NCI-H526 (cell line): ENCODE data around the gene NPEPL1.
A peak's percentile ranks its signal among the peaks of the same experiment; 100 is the strongest.
"Not testable (repeated sequence)": the region's sequence is repeated elsewhere in the genome, so short reads cannot be mapped to it uniquely, and the experiment has no call there.

Experiments
- DNase-seq, 2 experiments: peaks; one replicate each; lab custom pipeline; 2025; lab: John Stamatoyannopoulos, UW

Gene NPEPL1

DNA sequence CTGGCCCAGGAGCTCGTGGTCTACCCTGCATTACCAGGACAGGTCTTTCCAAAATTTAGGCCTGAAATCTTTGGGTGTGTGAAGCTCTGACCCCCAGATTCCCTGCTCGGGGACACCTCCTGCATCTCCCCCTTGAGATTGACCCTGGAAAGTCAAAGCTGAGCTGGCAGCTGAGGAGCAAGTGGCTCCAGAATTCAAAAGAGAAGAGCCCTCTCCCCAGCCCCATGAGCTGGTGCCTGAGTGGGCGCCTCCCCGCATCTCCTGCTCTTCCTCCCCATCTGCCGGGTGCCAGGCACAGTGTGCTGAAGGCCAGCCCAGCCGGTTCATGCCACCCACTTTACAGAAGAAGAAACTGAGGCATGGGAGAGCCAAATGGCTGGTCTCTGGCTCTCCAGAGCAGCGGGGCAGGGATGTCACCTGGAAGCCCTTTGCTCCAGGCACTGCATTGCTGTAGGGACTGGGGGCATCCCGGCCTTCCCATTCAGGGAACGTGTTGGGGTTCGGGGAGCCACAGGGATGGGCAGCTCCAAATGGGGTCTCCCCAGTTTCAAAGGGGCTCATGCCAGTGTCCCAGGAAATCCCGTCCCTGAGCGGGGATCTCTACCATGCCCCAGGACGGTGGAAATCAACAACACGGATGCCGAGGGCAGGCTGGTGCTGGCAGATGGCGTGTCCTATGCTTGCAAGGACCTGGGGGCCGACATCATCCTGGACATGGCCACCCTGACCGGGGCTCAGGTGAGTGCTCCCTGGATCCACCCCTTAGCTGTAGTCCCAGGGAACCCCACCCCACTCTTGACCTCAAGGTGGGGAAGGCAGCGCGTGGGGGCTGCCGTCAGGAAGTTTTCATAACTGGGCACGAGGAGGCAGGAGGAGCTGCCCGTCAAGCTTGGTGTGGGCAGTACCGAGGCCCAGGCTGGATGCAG lies 20.5 kb downstream of the NPEPL1 start:
- no peak for DNase-seq

DNA sequence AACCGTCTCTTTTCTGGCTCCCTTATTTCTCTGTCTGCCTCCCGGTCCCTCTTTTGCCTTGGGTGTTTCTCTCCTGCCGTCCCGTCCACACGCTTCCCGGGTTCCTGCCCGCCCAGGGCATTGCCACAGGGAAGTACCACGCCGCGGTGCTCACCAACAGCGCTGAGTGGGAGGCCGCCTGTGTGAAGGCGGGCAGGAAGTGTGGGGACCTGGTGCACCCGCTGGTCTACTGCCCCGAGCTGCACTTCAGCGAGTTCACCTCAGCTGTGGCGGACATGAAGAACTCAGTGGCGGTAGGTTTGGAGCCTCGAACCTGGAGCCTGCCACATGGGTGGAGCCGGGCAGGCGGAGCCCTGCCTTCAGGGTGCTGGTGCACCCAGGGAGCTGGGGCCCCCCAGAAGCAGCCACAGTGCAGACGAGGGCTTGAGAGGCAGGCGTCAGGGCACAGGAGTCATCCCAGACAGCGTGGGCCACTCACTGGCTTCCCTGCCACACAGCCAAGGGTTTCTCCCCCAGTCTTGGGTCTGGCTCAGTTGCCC lies 21.3 kb downstream of the NPEPL1 start:
- DNase-seq, result no peak

DNA sequence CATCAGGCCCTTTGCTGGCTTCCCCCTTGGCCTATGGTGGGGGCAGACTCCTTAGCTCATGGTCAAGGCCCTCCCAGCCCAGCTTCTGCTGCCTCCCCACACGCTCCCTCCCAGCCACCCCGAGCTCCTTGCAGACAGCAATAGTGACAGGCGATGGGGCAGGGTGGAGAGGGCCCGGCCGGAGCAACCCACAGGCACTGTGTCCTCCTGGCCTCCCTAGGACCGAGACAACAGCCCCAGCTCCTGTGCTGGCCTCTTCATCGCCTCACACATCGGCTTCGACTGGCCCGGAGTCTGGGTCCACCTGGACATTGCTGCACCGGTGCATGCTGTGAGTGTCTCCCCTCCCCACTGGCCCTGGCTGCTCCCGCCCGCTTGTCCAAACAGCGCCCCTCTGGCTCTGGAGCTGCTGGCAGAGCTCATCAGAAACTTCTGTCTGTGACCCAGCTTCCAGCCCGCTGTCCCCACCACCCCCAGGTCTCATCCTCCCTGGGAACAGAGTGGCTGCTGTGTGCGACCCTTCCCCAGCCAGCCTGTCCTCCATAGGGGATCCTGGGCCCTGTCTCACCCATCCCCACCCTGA lies 21.8 kb downstream of the NPEPL1 start:
- no peak for DNase-seq

DNA sequence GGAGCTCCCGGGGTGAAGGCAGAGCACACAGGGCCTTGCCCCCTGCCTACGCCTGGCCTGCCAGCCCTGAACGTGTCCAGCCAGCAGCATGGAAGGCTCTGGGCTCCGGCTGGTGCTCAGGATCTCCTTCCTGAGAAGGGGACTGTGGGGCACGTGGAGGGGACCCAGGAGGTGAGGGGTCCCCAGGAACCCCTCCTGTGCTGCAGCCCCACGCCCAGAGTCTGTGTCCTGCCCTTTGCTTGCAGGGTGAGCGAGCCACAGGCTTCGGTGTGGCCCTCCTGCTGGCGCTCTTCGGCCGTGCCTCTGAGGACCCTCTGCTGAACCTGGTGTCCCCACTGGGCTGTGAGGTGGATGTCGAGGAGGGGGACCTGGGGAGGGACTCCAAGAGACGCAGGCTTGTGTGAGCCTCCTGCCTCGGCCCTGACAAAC lies 22.3 kb downstream of the NPEPL1 start:
- DNase-seq, result no peak

DNA sequence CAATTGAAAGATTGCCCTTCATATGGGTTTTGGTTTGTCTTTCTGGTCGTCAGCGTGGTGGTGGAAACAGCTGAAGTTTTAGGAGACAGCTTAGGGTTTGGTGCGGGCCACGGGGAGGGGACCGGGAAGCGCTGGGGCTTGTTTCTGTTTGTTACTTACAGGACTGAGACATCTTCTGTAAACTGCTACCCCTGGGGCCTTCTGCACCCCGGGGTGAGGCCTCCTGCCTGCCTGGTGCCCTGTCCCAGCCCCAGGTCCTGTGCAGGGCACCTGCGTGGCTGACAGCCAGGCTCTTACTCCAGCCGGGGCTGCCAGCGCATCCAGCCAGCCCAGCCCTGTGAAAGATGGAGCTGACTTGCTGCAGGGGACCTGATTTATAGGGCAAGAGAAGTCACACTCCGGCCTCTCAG lies 22.8 kb downstream of the NPEPL1 start:
- DNase-seq, result no peak

DNA sequence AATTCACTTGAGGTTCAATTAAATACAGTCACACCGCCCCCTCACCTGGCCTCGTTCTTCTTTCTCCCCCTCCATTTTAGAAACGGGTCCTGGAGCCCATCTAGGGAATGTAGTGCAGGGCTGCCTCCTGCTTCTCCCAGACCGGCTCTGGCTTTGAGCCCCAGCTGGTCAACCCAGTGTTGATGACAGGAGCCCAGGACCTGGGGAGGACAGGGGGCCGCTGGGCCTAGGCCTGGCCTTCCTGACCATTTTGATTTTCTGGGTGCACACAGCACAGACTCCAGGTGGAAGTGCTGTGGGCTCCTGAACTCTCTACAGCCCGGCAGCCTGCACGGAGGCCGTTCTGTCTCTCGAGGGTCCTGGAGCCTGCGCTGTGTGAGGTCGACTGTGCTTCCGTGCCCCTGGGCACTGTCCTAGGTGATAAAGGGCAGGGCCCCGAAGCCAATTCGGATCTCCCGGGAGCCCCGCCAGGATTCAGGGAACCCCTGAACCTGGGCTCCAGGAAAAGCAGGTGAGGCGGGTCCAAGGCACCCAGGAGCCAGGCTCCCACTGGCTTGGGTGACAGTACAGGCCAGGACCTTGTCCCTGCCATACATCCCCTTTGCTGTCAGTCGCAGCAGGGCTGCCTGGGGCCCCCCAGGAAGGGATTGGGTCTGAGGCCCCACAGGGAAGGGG lies 23.3 kb downstream of the NPEPL1 start:
- DNase-seq, result no peak

DNA sequence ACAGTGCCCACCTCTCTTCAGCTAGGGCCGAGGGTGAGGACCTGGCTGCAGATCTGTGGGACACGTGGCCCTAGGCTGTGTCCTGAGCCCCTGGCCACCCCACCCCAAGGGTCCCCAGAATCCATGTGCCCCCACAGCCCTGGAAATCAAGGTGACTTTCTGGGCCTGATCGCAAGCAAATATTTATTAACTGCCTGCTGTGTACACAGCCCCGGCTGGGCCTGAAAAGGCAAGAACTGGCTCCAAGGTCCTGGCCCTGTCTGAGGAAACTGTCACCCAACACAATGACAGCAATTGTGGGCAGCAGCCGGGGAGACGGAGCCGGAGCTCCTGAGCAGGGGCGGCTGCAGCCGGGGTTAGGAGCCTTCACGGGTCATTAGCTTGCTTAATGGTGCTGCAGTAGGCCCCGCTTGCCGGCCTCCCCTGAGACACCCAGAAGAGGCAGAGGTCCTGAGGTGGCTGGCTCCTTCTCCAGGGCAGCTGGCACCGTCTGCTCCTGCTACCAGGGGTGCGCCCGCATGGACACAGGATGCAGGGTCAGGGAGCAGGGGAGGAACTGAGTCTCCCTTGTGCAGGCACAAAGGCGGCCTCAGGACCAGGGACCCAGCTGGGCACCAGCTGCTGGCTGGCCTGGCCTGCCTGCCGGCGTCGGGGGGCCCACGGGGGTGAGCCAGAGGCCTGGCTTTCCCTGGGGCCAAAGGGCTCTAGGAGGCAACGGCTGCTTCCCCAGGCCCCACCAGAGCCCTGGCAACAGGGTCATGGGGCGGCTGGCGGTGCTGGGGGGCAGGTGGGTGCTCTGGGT lies 24.1 kb downstream of the NPEPL1 start:
- peak; percentile 7 to 60 for DNase-seq

DNA sequence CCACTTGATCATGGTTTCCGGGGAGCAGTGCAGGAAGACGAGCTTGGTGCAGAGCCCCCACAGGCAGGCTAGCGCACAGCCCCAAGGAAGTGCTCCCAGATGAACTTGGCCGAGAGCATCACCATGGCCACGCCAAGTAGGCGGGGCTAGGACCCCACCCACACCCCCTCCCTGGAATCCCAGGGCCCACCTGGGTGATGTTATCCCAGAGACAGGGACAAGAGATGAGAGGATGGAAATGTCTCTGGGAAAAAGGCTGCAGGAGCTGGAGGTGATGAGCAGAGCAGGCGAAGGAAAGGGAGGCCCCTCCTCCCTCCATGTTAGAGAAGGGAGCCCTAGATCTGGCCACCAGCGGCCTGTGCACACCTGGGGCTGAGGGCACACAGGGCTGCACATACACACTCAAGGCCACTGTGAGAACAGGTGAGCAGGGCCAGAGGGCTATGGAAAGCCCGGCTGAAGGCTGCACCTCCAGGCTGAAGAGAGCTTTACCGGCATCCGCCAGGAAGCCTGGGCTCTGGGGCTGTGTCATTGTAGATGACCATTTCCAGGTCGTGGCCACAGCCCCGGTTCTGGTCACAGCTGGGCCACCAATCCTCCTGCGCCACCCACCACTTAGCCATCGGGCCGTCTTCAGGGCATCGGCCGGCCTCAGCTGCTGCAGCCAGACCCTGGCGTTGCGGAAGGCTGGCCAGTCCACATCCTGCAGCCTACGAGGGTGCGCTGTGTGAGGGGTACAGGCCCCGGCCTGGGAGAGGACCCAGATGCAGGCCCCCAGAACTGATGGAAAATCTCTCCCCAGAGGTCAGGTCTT lies 24.9 kb downstream of the NPEPL1 start:
- DNase-seq, result no peak

DNA sequence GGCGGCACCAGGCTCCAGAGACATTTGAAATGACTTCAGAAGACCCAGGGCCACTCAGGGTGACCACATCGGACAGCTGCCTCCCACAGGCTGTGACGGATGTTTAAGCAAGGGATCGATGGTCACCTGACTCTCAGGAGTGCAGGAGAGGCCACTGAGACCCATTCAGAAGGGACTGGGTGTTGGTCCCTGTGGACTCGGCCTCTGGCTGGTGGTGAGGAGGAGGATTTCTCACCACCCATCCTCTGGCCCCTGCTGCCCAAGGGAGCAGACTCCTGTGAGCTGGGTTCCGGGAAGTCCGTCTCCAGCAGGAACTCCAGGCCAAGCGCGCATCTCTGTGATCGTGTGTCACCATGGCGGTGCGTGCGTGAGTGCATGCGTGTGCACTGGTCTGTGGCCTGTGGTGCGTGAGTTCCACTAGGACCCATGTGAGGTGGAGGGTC lies 25.5 kb downstream of the NPEPL1 start:
- no peak for DNase-seq

DNA sequence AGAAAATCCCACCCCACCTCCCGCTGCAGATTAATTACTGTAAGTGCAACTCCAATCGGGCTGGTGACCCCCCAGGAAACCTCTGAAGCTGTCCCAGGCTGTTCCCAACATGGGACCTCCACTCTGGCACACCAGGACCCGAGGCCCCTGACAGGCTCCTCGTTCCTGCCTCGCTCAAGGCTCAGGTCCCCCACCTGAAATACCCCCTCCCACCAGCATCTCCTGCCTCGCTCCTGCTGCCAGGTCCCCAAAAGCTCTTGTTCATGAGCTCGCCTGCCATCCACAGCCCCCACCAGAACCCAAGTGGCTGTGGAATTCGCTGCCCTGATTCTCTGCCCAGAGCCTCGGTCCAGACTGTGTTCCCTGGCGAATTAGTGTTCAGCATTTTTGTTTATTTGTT lies 26.1 kb downstream of the NPEPL1 start:
- DNase-seq, result no peak

DNA sequence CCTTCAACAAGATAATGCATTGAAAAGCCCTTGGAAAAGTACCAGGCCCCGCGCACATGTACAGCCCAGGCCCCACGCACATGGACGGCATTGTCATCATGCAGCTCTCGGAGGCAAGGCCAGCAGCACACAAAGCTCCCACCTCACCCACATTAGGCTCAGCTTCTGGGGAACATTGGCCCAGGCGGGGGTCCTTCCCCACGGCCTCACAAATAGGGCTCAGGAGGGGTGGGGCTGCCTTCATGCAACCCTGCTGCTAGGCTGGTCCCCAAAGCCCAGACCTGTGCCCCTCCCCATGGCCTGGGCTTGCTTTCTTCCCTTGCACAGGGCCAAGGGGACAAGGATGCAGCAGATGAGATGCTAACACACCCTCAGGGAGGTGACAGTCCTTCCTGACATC lies 26.7 kb downstream of the NPEPL1 start:
- no peak for DNase-seq

DNA sequence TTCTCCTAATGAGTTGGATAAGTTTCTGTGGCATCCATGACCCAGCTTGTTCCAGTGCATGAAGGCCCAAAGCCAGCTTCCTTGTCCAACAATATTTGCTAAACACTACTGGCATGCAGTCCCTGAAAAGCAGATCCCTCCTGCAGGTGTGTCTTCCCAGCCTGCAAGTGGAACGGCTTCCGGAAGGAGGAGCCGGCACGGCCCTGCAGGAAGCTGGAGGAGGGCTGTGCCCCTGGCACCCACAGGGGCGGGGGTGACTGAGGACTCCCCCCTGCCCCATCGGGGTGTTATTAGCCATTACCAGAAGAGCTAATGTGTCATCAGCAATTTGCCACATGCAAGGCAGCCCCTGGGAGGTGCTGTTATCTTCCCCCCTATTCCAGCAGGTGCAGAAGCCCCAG lies 27.4 kb downstream of the NPEPL1 start:
- DNase-seq, result no peak

DNA sequence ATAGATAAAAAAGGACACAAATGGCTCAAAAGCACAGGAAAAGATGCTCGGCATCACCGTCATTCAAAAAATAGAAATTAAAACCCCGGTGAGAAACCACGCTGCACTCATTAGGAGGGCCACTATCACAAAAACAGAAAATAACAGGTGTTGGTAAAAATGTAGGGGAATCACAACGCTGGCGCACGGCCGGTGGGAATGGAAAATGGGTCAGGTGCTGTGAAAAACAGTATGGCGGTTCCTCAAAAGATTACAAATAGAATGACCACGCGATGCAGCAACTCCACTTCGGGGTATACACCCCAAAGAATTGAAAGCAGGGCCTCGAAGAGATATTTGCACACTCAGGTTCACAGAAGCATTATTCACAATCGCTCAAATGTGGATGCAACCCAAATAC lies 28.3 kb downstream of the NPEPL1 start:
- no peak for DNase-seq

DNA sequence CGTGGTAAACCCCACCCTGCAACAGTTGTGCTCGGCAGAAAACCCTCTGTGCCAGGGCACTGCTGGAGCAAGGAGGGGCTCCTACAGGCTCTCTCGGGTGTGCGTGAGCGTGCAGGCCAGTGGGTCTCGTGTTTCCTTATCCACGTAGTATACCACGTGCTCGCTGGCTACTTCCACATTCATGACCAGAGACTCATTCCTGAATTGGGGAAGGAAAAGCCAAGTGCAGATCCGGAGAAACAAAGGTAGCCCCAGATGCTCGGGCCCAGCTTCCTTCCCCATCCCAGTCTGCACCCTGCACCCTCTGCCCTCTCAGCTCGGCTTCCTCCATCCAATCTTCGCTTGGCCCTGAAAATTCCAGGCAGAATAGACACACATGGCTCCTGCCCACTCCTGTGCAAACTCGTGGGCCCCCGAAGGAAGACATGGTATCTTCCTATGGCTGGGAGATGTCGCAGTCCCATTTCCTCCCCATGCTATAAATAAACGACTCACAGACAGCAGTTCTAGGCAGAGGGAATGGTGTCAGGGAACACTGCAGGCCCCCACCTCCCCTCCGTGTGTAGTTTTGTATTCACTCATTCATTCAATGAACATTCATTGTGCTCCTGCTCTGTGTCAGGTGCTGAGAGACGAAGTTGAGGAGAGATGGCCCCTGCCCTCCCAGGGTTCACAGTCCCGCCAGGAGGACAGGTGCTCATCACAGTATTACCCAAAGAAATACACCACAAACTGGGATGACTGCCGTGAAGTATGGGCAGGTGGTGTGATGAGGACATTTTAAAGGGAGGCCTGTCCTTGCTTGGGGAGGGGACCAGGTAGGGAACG lies 29.6 kb downstream of the NPEPL1 start:
- no peak for DNase-seq

DNA sequence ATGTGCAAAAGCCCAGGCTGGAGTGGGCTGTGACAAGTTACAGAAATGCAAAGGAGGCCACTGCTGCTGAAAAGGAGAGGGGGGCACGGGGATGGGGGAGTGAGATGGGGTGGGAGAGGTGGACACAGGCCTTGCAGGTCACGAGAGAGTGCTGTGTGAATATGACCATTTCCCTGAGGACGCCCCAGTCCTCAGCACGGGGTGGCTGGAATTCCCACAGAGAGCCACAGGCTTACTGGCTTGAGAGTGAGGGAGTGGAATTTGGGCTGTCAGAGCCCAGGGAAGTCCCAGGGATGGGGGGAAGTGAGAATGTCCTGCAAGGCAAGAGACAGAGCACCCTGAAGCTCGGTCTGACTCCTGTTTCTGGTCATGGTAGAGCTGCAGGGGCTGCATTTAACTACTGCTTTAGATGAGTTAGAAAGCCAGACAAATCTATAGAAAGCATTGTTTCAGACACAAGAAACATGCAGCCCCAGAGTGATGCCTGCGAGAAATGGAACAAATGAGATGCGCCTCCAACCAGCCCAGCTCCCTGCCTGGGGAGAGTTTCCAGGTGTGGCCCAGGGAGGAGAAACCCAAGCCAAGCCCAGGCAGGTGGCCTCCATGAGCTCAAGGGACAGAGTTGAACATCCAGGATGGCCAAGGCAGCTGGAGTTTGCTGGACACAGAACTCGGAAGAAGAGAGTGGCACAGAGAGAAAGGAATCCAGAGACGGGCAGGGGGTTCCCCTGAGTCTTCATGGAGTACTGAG lies 30.5 kb downstream of the NPEPL1 start:
- no peak for DNase-seq

DNA sequence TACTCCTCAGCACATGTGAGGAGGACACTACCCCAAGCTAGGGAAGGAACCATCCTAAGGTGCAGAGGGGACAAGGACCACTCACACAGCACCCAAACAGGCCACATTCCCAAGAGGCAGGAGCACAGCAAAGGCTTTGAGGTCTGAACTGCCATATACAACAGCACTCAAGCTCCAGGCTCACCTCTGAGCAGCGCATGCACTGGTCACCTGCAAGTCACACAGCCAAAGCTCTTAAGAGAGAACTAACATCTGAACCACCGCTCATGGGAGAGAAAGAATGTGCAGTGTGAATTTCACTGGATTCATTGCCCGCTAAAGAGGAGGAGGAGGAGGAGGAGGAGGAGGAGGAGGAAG lies 31.0 kb downstream of the NPEPL1 start:
- DNase-seq, result no peak

DNA sequence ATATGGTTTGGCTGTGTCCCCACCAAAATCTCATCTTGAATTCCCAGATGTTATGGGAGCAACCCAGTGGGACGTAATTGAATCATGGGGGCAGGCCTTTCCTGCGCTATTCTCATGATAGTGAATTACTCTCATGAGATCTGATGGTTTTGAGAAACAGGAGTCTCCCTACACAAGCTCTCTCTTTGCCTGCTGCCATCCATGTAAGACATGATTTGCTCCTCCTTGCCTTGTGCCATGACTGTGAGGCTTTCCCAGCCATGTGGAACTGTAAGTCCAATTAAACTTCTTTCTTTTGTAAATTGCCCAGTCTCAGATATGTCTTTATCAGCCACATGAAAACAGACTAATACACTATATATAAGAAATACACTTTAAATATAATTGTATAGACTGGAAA lies 33.6 kb downstream of the NPEPL1 start:
- not testable (repeated sequence) for DNase-seq

DNA sequence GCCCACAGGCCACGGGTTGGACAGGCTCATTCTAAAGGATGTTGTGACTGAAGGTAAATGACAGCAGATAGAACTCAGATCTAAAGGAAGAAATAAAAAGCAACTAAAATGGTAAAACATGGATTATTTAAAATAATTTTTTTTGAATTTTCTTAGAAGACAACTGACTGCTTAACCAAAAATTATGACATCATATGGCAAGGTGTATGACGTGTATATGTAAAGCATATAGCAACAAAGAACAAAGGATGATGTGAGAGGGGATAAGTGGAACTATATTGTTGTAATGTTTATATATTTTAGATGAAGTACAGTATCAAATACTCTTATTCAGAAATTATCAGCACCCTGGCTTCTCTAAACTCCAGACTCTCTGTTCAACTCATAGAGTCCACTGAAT lies 38.6 kb downstream of the NPEPL1 start:
- no peak for DNase-seq

DNA sequence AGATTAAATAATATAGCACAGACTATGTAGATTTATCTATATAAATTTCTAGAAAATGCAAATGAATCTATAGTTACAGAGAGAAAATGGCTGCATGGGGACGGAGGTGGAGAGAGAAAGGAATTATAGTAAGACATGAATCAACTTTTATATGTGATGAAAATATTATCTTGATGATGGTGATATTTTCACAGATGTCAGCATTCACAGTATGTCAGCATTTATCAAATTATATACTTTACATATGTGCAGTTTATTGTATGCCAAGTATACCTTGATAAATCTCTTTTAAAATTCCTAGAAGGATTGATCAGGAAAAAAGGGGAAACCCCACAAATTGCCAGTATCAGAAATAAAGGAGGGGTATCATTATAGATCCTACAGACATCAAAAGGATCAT lies 44.6 kb downstream of the NPEPL1 start:
- DNase-seq, result no peak
